Measurements from ENCODE around the gene MLLT3. TPM values are rescaled to one million over a fixed set of nuclear protein-coding genes. Genes with fewer than 3 reads are reported as not detected.

Gene MLLT3
- total RNA-seq, 2 experiments from 2014 or later = 53.4 to 57.5 TPM

- H3K36me3 Mint-ChIP-seq (ENCODE audit: low read depth) = peaks cover 11% of the 10 kb centered on the region
- no peak overlapping the region for H3K27ac Mint-ChIP-seq
- POLR2A ChIA-PET = interaction anchor here (3.0 kb wide), 1 partner anchor 16 kb away, joined by 27 read pairs; the partner anchor contains the start of gene MLLT3
- DNase-seq = no peak
- CTCF ChIA-PET = no interaction called here
- peaks cover 61% of the 10 kb centered on the region for H3K4me1 Mint-ChIP-seq
- no peaks in the 10 kb centered on the region for H3K9me3 Mint-ChIP-seq
- no peaks in the 10 kb centered on the region for H3K27me3 Mint-ChIP-seq
- H3K4me3 Mint-ChIP-seq = no peak overlapping the region
These were observed 15.6 kb downstream of the MLLT3 start for GRCh38 chr9:20606652-20607051.

DNA sequence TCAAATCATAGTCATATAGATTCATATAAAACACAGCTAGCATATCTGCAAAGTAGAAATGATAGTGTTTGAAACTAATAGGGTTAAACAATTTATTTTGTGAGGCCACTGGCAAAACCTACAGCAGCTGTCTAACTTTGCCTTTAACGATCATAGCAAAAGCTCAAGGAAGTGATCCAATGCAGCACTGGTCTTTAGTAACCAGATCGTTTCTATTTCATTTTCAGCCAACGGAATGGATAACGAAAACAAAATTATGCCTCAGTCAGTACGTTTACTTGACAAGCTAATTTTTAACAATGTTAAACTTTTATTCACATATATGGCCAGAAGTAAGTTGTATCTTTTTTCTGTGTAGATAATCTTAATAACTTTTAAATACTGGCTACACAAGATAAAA lies 17.7 kb downstream of the MLLT3 start:
- Mint-ChIP-seq H3K4me3 (peak overlapping the region; percentile 25), H3K4me1 (peaks cover 54% of the 10 kb centered on the region), H3K9me3 (no peaks in the 10 kb centered on the region), H3K36me3 (ENCODE audit: low read depth) (peaks cover 15% of the 10 kb centered on the region), H3K27ac (no peak overlapping the region), H3K27me3 (no peaks in the 10 kb centered on the region)
- POLR2A ChIA-PET = interaction anchor here (1.1 to 3.0 kb wide), 6 partner anchors 10 to 79 kb away, joined by 3 to 27 read pairs (median 4); partner anchors contain the start of genes FOCAD and MLLT3
- DNase-seq = no peak
- CTCF ChIA-PET = interaction anchor here (0.5 to 2.5 kb wide), 6 partner anchors 9 to 1322 kb away, joined by 3 to 16 read pairs (median 4); partner anchors contain the start of gene MLLT3

DNA sequence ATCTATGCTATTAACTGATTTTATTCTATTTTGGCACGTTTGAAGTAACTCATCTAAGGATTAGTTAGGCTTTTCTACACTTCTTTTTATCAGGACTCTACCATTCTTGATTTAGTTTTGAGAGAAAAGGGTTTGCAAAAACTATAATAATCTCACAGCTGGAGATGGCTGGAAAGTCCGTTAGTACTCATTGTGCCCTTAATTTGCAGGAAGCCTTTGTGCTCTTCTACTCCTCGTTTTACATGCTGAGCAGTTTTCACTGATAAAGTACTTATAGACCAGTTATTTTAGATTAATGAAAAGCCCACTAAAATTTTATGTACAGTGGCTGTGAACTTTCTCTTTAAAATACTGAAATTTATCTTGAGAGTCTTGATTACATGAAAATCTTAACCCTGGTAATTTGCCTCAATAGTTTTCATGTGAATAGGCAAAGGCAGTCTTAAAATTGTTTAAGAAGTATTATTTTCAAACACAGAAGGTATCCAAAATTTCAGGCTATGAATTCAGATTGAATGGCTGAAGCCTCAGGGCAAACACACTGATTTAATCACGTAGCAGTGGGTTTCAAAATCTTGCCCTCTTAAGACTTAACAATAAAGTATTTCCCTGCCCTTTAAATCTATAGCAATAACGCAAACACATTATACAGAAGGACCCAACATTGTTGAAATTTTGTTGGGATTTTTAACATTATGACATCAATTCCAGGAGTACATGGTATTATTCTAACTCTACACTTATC lies 18.6 kb downstream of the MLLT3 start:
- no peak overlapping the region for H3K4me3 Mint-ChIP-seq
- CTCF ChIA-PET = interaction anchor here (1.3 to 2.5 kb wide), 2 partner anchors 18 to 21 kb away, joined by 6 to 16 read pairs; partner anchors contain the start of gene MLLT3
- no peak overlapping the region for H3K27ac Mint-ChIP-seq
- DNase-seq = no peak
- no peaks in the 10 kb centered on the region for H3K9me3 Mint-ChIP-seq
- H3K36me3 Mint-ChIP-seq (ENCODE audit: low read depth) = peaks cover 17% of the 10 kb centered on the region
- POLR2A ChIA-PET = interaction anchor here (1.1 to 3.0 kb wide), 3 partner anchors 9 to 42 kb away, joined by 3 to 27 read pairs (median 4); partner anchors contain the start of gene MLLT3
- peaks cover 51% of the 10 kb centered on the region for H3K4me1 Mint-ChIP-seq
- H3K27me3 Mint-ChIP-seq = no peaks in the 10 kb centered on the region

GRCh38 chr9:20601292-20601691 lies 21.0 kb downstream of the MLLT3 start:
- Mint-ChIP-seq H3K9me3 (no peaks in the 10 kb centered on the region), H3K36me3 (ENCODE audit: low read depth) (peaks cover 19% of the 10 kb centered on the region), H3K27ac (no peak overlapping the region), H3K27me3 (no peaks in the 10 kb centered on the region), H3K4me3 (no peak overlapping the region), H3K4me1 (peaks cover 50% of the 10 kb centered on the region)
- no peak for DNase-seq
- POLR2A ChIA-PET = interaction anchor here (2.5 kb wide), 1 partner anchor 21 kb away, joined by 7 read pairs; the partner anchor contains the start of gene MLLT3
- CTCF ChIA-PET = interaction anchor here (1.2 kb wide), 1 partner anchor 21 kb away, joined by 4 read pairs; the partner anchor contains the start of gene MLLT3

- H3K9me3 Mint-ChIP-seq = no peaks in the 10 kb centered on the region
- peaks cover 23% of the 10 kb centered on the region for H3K36me3 Mint-ChIP-seq (ENCODE audit: low read depth)
- no peak for DNase-seq
- ChIA-PET CTCF (interaction anchor here (0.6 to 0.7 kb wide), 2 partner anchors 290 to 650 kb away, joined by 3 read pairs; no protein-coding TSS in a partner anchor), POLR2A (no interaction called here)
- H3K4me3 Mint-ChIP-seq = no peak overlapping the region
- H3K4me1 Mint-ChIP-seq = peaks cover 38% of the 10 kb centered on the region
- no peak overlapping the region for H3K27ac Mint-ChIP-seq
- H3K27me3 Mint-ChIP-seq = no peaks in the 10 kb centered on the region
These were observed 23.1 kb downstream of the MLLT3 start for GRCh38 chr9:20599195-20599594.

DNA sequence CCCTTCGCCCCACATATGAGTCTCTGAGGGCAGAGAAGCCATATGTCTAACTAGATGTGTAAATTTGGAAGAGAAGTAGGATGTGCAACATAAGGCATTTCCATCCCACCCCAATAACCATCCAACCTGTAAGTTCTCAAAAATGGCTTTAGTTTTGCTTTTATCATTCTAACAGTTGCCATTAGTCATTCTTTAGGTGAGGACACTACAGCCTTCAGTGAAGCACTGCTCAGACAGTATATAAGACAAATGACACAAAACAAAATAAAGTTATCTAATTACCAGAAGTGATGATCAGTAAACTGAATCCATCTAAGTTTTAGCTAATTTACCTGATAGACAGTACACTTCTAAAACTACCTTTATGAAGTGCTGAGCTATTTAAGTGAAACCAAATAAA lies 23.9 kb downstream of the MLLT3 start:
- peaks cover 24% of the 10 kb centered on the region for H3K36me3 Mint-ChIP-seq (ENCODE audit: low read depth)
- no peaks in the 10 kb centered on the region for H3K9me3 Mint-ChIP-seq
- ChIA-PET CTCF (no interaction called here), POLR2A (no interaction called here)
- H3K27me3 Mint-ChIP-seq = no peaks in the 10 kb centered on the region
- no peak for DNase-seq
- no peak overlapping the region for H3K27ac Mint-ChIP-seq
- H3K4me1 Mint-ChIP-seq = peaks cover 31% of the 10 kb centered on the region
- no peak overlapping the region for H3K4me3 Mint-ChIP-seq

DNA sequence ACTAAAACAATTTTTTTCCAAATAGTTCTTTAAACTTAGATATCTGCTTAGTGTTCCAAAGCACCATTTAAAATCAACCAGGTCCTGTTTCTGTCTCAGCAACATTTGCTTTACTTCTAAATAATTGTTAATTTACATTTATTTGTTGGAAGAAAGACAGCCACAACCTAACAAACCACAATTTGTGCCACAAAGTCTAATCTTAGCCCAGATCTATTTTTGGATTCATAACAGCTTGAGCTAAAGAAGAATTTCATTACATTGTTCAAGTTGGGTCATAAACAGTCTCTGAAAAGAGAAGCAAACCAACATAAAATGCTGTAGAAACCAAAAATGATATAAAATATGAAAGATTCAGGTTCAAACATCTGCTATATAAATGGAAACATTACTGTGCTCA lies 24.4 kb downstream of the MLLT3 start:
- ChIA-PET CTCF (no interaction called here), POLR2A (interaction anchor here (1.1 kb wide), 1 partner anchor 87 kb away, joined by 3 read pairs; no protein-coding TSS in a partner anchor)
- DNase-seq = no peak
- Mint-ChIP-seq H3K27me3 (no peaks in the 10 kb centered on the region), H3K4me1 (peaks cover 28% of the 10 kb centered on the region), H3K36me3 (ENCODE audit: low read depth) (peaks cover 24% of the 10 kb centered on the region), H3K27ac (no peak overlapping the region), H3K9me3 (no peaks in the 10 kb centered on the region), H3K4me3 (no peak overlapping the region)

- Mint-ChIP-seq H3K4me3 (no peak overlapping the region), H3K9me3 (peaks cover 6% of the 10 kb centered on the region), H3K27me3 (no peaks in the 10 kb centered on the region), H3K4me1 (peaks cover 15% of the 10 kb centered on the region), H3K36me3 (ENCODE audit: low read depth) (peaks cover 39% of the 10 kb centered on the region), H3K27ac (no peak overlapping the region)
- DNase-seq = no peak
- CTCF ChIA-PET = no interaction called here
- POLR2A ChIA-PET = interaction anchor here (1.5 kb wide), 1 partner anchor 10 kb away, joined by 3 read pairs; no protein-coding TSS in a partner anchor
These were observed 27.7 kb downstream of the MLLT3 start for GRCh38 chr9:20594608-20595007.

GRCh38 chr9:20593537-20593936 lies 28.8 kb downstream of the MLLT3 start:
- Mint-ChIP-seq H3K27me3 (no peaks in the 10 kb centered on the region), H3K4me3 (no peak overlapping the region), H3K36me3 (ENCODE audit: low read depth) (peaks cover 34% of the 10 kb centered on the region), H3K9me3 (peaks cover 6% of the 10 kb centered on the region), H3K4me1 (peaks cover 11% of the 10 kb centered on the region), H3K27ac (no peak overlapping the region)
- no peak for DNase-seq
- ChIA-PET POLR2A (no interaction called here), CTCF (no interaction called here)

- peaks cover 7% of the 10 kb centered on the region for H3K4me1 Mint-ChIP-seq
- H3K4me3 Mint-ChIP-seq = no peak overlapping the region
- peaks cover 32% of the 10 kb centered on the region for H3K36me3 Mint-ChIP-seq (ENCODE audit: low read depth)
- H3K9me3 Mint-ChIP-seq = peaks cover 6% of the 10 kb centered on the region
- CTCF ChIA-PET = no interaction called here
- no peaks in the 10 kb centered on the region for H3K27me3 Mint-ChIP-seq
- no peak overlapping the region for H3K27ac Mint-ChIP-seq
- no peak for DNase-seq
- POLR2A ChIA-PET = no interaction called here
These were observed 29.2 kb downstream of the MLLT3 start for GRCh38 chr9:20593105-20593504.

GRCh38 chr9:20592673-20593072 lies 29.6 kb downstream of the MLLT3 start:
- peaks cover 3% of the 10 kb centered on the region for H3K4me1 Mint-ChIP-seq
- H3K27me3 Mint-ChIP-seq = no peaks in the 10 kb centered on the region
- CTCF ChIA-PET = no interaction called here
- no peak overlapping the region for H3K27ac Mint-ChIP-seq
- POLR2A ChIA-PET = no interaction called here
- H3K36me3 Mint-ChIP-seq (ENCODE audit: low read depth) = peaks cover 32% of the 10 kb centered on the region
- peaks cover 6% of the 10 kb centered on the region for H3K9me3 Mint-ChIP-seq
- no peak for DNase-seq
- no peak overlapping the region for H3K4me3 Mint-ChIP-seq

- ChIA-PET CTCF (no interaction called here), POLR2A (no interaction called here)
- Mint-ChIP-seq H3K4me1 (no peaks in the 10 kb centered on the region), H3K9me3 (peaks cover 10% of the 10 kb centered on the region), H3K27me3 (no peaks in the 10 kb centered on the region), H3K4me3 (no peak overlapping the region), H3K27ac (no peak overlapping the region), H3K36me3 (ENCODE audit: low read depth) (peaks cover 39% of the 10 kb centered on the region)
- no peak for DNase-seq
These were observed 31.1 kb downstream of the MLLT3 start for GRCh38 chr9:20591223-20591622.

DNA sequence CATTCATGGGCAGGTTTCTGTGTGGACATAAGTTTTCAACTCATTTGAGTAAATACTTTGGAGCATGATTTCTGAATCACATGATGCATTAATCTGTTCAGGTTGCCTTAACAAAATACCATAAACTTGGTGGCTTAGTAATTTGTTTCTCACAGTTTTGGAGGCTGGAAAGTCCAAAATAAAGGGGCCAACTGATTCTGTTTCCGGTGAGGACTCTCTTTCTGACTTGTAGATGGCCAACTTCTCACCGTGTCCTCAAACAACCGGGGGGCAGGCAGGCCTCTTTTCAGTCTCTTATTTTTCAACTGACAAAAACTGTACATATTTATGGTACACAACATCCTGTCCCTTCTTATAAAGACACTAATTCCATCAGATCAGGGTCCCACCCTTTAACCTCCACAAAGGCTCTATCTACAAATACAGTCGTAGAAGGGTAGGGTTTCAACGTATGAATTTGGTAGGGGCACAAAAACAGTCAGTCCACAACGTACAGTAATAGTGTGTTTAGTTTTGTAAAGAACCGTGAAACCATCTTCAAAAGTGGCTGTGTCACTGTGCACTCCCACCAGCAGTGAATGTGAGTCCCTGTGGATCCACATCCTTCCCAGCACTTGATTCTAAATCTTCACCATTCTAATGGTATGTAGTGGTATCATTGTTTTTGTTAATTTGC lies 37.2 kb downstream of the MLLT3 start:
- Mint-ChIP-seq H3K4me1 (peaks cover 33% of the 10 kb centered on the region), H3K36me3 (ENCODE audit: low read depth) (peaks cover 53% of the 10 kb centered on the region), H3K4me3 (no peak overlapping the region), H3K27ac (no peak overlapping the region), H3K9me3 (peaks cover 13% of the 10 kb centered on the region), H3K27me3 (no peaks in the 10 kb centered on the region)
- POLR2A ChIA-PET = no interaction called here
- no peak for DNase-seq
- CTCF ChIA-PET = no interaction called here

All from activated CD4-positive, alpha-beta memory T cell treated with anti-CD3 and anti-CD28 coated beads, Interleukin-2, amount 10 ng/mL, durations not matched to agents 7 days and 5 days (primary cell).